ENCODE measurements around the gene MYH10. TPM values are rescaled to one million over a fixed set of nuclear protein-coding genes. Genes with fewer than 3 reads are reported as not detected.

The MYH10 gene
- total RNA-seq, 1 donor from 2014 or later = 378 TPM

DNA sequence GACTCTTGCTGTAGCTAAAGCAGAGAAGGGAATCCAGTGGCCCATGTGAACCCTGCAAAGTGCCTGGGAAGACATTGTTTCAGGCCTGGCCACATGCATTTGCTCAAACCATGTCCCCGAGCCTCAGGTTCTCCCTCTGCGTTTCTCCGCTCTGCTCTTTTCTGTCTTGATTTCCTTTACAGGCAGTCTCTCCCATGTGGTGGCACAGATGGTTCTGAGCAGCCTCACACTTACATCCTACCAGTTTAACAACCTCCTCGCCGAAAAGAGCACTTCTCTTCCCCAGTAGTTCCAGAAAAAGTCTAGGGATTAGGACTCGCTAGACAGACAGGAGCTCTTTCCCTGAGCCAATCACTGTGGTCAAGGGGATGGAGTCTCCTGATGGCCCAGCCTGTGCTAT is 28.3 kb upstream of the MYH10 start:
- peak in 1 of 2 donors; percentile 3 for DNase-seq (ENCODE audit: low spot score in 2 of 2)
- intact Hi-C loops (cut with DNase I) = no loop called here
- TF ChIP-seq, protein P1, sequence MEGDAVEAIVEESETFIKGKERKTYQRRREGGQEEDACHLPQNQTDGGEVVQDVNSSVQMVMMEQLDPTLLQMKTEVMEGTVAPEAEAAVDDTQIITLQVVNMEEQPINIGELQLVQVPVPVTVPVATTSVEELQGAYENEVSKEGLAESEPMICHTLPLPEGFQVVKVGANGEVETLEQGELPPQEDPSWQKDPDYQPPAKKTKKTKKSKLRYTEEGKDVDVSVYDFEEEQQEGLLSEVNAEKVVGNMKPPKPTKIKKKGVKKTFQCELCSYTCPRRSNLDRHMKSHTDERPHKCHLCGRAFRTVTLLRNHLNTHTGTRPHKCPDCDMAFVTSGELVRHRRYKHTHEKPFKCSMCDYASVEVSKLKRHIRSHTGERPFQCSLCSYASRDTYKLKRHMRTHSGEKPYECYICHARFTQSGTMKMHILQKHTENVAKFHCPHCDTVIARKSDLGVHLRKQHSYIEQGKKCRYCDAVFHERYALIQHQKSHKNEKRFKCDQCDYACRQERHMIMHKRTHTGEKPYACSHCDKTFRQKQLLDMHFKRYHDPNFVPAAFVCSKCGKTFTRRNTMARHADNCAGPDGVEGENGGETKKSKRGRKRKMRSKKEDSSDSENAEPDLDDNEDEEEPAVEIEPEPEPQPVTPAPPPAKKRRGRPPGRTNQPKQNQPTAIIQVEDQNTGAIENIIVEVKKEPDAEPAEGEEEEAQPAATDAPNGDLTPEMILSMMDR (IDR thresholded peaks at IDR 0.05) = no peak
- Histone ChIP-seq H3K36me3 (no peaks in the 10 kb centered on the region), H3K27me3 (no peaks in the 10 kb centered on the region), H3K4me1 (peaks cover 4 to 13% of the 10 kb centered on the region in 2 donors), H3K9me3 (peaks cover 0 to 6% of the 10 kb centered on the region in 2 donors), H3K4me3 (no peak overlapping the region), H3K27ac (no peak overlapping the region)

DNA sequence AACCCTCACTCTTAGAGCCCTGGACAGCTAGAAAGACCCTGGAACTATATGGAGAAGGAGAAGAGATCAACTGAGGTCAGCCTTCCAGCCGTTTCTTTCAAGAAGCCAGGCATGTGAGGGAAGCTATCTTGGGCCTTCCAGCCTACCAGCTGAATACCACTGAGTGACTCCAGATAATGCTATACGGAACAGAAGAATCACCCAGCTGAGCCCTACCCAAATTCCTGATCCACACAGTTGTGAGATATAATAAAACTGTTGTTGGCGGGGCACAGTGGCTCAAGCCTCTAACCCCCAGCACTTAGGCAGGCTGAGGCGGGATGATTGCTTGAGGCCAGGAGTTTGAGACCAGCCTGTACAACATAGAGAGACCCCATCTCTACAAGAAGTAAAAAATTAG is 26.2 kb upstream of the MYH10 start:
- intact Hi-C loops (cut with DNase I) = no loop called here
- DNase-seq (ENCODE audit: low spot score in 2 of 2) = peak in 1 of 2 donors; percentile 25
- H3K27me3 ChIP-seq = no peaks in the 10 kb centered on the region
- no peaks in the 10 kb centered on the region for H3K36me3 ChIP-seq
- TF ChIP-seq, protein P1 (IDR thresholded peaks at IDR 0.05) = no peak
- peaks cover 0 to 6% of the 10 kb centered on the region in 2 donors for H3K9me3 ChIP-seq
- no peak overlapping the region for H3K27ac ChIP-seq
- H3K4me1 ChIP-seq = no peaks in the 10 kb centered on the region
- no peak overlapping the region for H3K4me3 ChIP-seq

DNA sequence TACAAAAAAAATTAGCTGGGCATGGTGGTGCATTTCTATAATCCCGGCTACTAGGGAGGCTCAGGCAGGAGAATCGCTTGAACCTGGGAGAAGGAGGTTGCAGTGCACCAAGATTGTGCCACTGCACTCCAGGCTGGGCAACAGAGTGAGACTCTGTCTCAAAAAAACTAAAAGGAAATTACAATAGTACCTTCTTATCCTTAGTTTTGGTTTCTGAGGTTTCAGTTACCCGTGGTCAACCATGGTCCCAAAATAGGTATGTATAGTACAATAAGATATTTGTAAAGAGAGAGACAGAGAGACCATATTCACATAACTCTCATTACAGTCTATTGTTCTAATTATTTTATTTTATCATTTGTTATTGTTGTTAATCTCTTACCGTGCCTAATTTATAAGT is 24.3 kb upstream of the MYH10 start:
- peak in 1 of 2 donors; percentile 7 for DNase-seq (ENCODE audit: low spot score in 2 of 2)
- intact Hi-C loops (cut with DNase I) = no loop called here
- TF ChIP-seq, protein P1 (IDR thresholded peaks at IDR 0.05) = no peak

DNA sequence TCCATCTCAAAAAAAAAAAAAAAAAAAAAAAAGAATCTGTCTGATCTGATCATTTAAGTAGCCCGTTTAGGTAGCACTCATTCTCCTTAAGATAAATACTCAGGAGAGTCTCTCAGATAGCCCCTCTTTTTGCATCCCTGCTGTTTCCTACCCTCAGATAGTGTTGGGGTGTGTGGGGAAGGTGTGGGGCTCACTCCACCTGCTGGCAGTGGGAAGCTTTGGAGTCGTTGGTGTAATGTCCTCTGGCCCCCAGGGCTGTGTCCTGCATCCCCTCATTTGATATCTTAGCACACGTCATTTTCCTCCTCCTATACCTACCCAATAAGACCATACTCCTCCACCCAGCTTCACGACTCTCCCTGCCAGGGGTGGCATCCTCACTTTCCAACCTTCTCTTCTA is 20.5 kb upstream of the MYH10 start:
- Histone ChIP-seq H3K27me3 (no peaks in the 10 kb centered on the region), H3K9me3 (no peaks in the 10 kb centered on the region), H3K4me3 (no peak overlapping the region), H3K36me3 (no peaks in the 10 kb centered on the region), H3K4me1 (peaks cover 6 to 32% of the 10 kb centered on the region in 2 donors), H3K27ac (peak overlapping the region; percentile 73 to 89)
- intact Hi-C loops (cut with DNase I) = no loop called here
- TF ChIP-seq, protein P1 (IDR thresholded peaks at IDR 0.05) = no peak
- no peak for DNase-seq (ENCODE audit: low spot score in 2 of 2)

More for the DNA sequence above, 24.3 kb upstream of the MYH10 start:
- Histone ChIP-seq H3K4me1 (peaks cover 0 to 10% of the 10 kb centered on the region in 2 donors), H3K27ac (no peak overlapping the region), H3K27me3 (no peaks in the 10 kb centered on the region), H3K4me3 (no peak overlapping the region), H3K9me3 (peaks cover 0 to 6% of the 10 kb centered on the region in 2 donors), H3K36me3 (no peaks in the 10 kb centered on the region)

DNA sequence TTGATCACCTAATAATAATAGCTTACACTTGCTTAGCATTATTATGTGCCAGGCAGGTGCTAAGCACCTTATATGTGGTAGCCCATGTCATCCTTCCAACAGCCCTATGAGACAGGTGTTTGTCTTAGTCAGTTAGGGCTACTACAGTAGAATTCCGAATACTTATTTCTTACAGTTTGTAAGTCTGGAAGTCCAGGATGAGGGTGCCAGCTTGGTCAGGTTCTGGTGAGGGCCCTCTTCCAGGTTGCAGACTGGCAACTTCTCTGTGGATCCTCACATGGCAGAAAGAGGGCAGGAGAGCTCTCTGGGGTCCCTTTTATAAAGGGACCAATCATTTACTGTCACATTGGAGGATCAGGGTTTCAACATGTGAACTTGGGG is 19.6 kb upstream of the MYH10 start:
- Histone ChIP-seq H3K27me3 (no peaks in the 10 kb centered on the region), H3K4me1 (peaks cover 6 to 32% of the 10 kb centered on the region in 2 donors), H3K36me3 (no peaks in the 10 kb centered on the region), H3K27ac (peak overlapping the region; percentile 73 to 89), H3K4me3 (no peak overlapping the region), H3K9me3 (no peaks in the 10 kb centered on the region)
- TF ChIP-seq, protein P1 (IDR thresholded peaks at IDR 0.05) = peak in 1 of 3 experiments; percentile 24
- DNase-seq (ENCODE audit: low spot score in 2 of 2) = no peak
- intact Hi-C loops (cut with DNase I) = no loop called here
